ENCODE data around the gene CBL.

The CBL gene

GRCh38 chr11:119322921-119323531 lies 116.9 kb downstream of the CBL start:
- H3K4me2 ChIP-seq (ENCODE audit: low read length) = no peak overlapping the region
- H3K4me1 ChIP-seq (ENCODE audit: control insufficient read depth, insufficient read depth, low read length) = peaks cover 24% of the 10 kb centered on the region
- no peaks in the 10 kb centered on the region for H3K27me3 ChIP-seq (ENCODE audit: control insufficient read depth, insufficient read depth, low read length)
- no peak overlapping the region for H3K9ac ChIP-seq (ENCODE audit: low read depth, low read length)
- H3K4me3 ChIP-seq (ENCODE audit: low read length) = no peak overlapping the region
- no peaks in the 10 kb centered on the region for H3K9me3 ChIP-seq (replicated peaks; ENCODE audit: low read length)
- no peaks in the 10 kb centered on the region for H3K36me3 ChIP-seq (ENCODE audit: insufficient read depth, low read length)

DNA sequence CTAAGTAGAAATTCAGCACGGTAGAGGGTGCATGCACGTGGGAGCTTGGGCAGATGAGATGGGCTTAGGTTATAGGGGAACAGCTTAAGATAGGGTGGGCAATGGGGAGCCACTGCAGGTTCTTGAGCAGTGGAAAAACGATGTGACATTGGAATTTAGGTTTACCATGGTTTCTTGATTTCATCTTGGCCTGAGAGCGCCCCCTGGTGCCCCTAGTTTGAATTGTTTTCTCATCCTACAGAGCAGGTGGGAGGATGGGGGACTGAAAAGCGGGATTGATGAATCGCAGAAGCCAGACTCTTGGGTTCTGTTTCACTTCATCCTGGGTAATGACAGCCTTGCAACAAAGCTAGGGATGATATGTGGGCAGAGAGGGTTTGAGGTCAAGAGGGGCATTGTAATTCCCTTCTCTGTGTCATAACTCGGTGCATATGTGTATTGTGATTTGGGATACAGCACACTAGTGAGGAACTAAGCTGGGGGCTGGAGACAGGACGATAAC lies 117.4 kb downstream of the CBL start:
- H3K9ac ChIP-seq (ENCODE audit: low read depth, low read length) = no peak overlapping the region
- no peak overlapping the region for H3K4me2 ChIP-seq (ENCODE audit: low read length)
- no peaks in the 10 kb centered on the region for H3K27me3 ChIP-seq (ENCODE audit: control insufficient read depth, insufficient read depth, low read length)
- H3K36me3 ChIP-seq (ENCODE audit: insufficient read depth, low read length) = no peaks in the 10 kb centered on the region
- no peak overlapping the region for H3K4me3 ChIP-seq (ENCODE audit: low read length)
- H3K4me1 ChIP-seq (ENCODE audit: control insufficient read depth, insufficient read depth, low read length) = peaks cover 18% of the 10 kb centered on the region
- no peaks in the 10 kb centered on the region for H3K9me3 ChIP-seq (replicated peaks; ENCODE audit: low read length)

GRCh38 chr11:119324189-119324588 lies 118.0 kb downstream of the CBL start:
- Histone ChIP-seq H3K4me1 (ENCODE audit: control insufficient read depth, insufficient read depth, low read length) (peaks cover 12% of the 10 kb centered on the region), H3K9me3 (replicated peaks; ENCODE audit: low read length) (no peaks in the 10 kb centered on the region), H3K36me3 (ENCODE audit: insufficient read depth, low read length) (no peaks in the 10 kb centered on the region), H3K4me2 (ENCODE audit: low read length) (no peak overlapping the region), H3K4me3 (ENCODE audit: low read length) (no peak overlapping the region), H3K27me3 (ENCODE audit: control insufficient read depth, insufficient read depth, low read length) (no peaks in the 10 kb centered on the region), H3K9ac (ENCODE audit: low read depth, low read length) (no peak overlapping the region)

DNA sequence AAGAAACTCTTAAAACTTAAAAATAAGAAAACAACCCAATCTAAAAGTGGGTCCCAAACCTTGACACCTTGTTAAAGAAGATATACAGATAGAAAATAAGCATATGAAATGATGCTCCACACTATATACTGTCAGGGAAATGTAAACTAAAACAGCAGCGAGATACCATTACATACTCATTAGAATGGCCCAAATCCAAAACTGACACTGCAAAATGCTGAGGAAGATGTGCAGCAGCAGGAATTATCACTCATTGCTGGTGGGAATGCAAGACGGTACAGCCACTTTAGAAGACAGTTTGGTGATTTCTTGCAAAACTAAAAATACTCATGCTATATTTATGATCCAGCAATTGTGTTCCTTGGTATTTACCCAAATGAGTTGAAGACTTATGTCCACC lies 123.2 kb downstream of the CBL start:
- Histone ChIP-seq H3K4me3 (ENCODE audit: low read length) (no peak overlapping the region), H3K9ac (ENCODE audit: low read depth, low read length) (no peak overlapping the region)

GRCh38 chr11:119330237-119330636 lies 124.1 kb downstream of the CBL start:
- no peaks in the 10 kb centered on the region for H3K9me3 ChIP-seq (replicated peaks; ENCODE audit: low read length)
- no peak overlapping the region for H3K4me2 ChIP-seq (ENCODE audit: low read length)
- no peaks in the 10 kb centered on the region for H3K36me3 ChIP-seq (ENCODE audit: insufficient read depth, low read length)
- H3K4me1 ChIP-seq (ENCODE audit: control insufficient read depth, insufficient read depth, low read length) = peaks cover 4% of the 10 kb centered on the region
- no peak overlapping the region for H3K9ac ChIP-seq (ENCODE audit: low read depth, low read length)
- H3K27me3 ChIP-seq (ENCODE audit: control insufficient read depth, insufficient read depth, low read length) = peaks cover 11% of the 10 kb centered on the region
- no peak overlapping the region for H3K4me3 ChIP-seq (ENCODE audit: low read length)

More for the DNA sequence above, 123.2 kb downstream of the CBL start:
- Histone ChIP-seq H3K4me2 (ENCODE audit: low read length) (no peak overlapping the region), H3K4me1 (ENCODE audit: control insufficient read depth, insufficient read depth, low read length) (no peaks in the 10 kb centered on the region), H3K36me3 (ENCODE audit: insufficient read depth, low read length) (no peaks in the 10 kb centered on the region), H3K9me3 (replicated peaks; ENCODE audit: low read length) (no peaks in the 10 kb centered on the region), H3K27me3 (ENCODE audit: control insufficient read depth, insufficient read depth, low read length) (peaks cover 11% of the 10 kb centered on the region)

GRCh38 chr11:119332111-119332765 lies 126.1 kb downstream of the CBL start:
- H3K4me2 ChIP-seq (ENCODE audit: low read length) = no peak overlapping the region
- peaks cover 21% of the 10 kb centered on the region for H3K4me1 ChIP-seq (ENCODE audit: control insufficient read depth, insufficient read depth, low read length)
- no peaks in the 10 kb centered on the region for H3K36me3 ChIP-seq (ENCODE audit: insufficient read depth, low read length)
- H3K9me3 ChIP-seq (replicated peaks; ENCODE audit: low read length) = no peaks in the 10 kb centered on the region
- no peak overlapping the region for H3K9ac ChIP-seq (ENCODE audit: low read depth, low read length)
- no peak overlapping the region for H3K4me3 ChIP-seq (ENCODE audit: low read length)
- H3K27me3 ChIP-seq (ENCODE audit: control insufficient read depth, insufficient read depth, low read length) = peaks cover 11% of the 10 kb centered on the region

GRCh38 chr11:119334174-119334930 lies 128.2 kb downstream of the CBL start, which contains the start of gene RNF26:
TSS of gene RNF26 (plus strand) at chr11:119334527. CDS start at chr11:119335123, 596 bp downstream.
- Histone ChIP-seq H3K36me3 (ENCODE audit: insufficient read depth, low read length) (no peaks in the 10 kb centered on the region), H3K4me1 (ENCODE audit: control insufficient read depth, insufficient read depth, low read length) (peaks cover 41% of the 10 kb centered on the region), H3K4me2 (ENCODE audit: low read length) (peak within 1 kb of the TSS; percentile 95), H3K27me3 (ENCODE audit: control insufficient read depth, insufficient read depth, low read length) (peaks cover 10% of the 10 kb centered on the region), H3K9me3 (replicated peaks; ENCODE audit: low read length) (no peaks in the 10 kb centered on the region), H3K4me3 (ENCODE audit: low read length) (peak within 1 kb of the TSS; percentile 84), H3K9ac (ENCODE audit: low read depth, low read length) (peak within 1 kb of the TSS; percentile 87)

DNA sequence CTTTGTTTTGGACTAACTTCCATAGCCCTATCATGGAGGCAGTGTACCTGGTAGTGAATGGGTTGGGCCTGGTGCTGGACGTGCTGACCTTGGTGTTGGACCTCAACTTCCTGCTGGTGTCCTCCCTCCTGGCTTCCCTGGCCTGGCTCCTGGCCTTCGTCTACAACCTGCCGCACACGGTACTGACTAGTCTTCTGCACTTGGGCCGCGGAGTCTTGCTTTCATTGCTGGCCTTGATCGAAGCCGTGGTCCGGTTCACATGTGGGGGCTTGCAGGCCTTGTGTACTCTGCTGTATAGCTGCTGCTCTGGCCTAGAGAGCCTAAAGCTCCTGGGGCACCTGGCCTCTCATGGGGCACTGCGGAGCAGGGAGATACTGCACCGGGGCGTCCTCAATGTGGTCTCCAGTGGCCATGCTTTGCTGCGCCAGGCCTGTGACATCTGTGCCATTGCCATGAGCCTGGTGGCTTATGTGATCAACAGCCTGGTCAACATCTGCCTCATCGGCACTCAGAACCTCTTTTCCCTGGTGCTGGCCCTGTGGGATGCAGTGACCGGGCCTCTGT lies 129.0 kb downstream of the CBL start:
- Histone ChIP-seq H3K9ac (ENCODE audit: low read depth, low read length) (peak overlapping the region; percentile 87), H3K4me3 (ENCODE audit: low read length) (peak overlapping the region; percentile 84), H3K27me3 (ENCODE audit: control insufficient read depth, insufficient read depth, low read length) (peaks cover 1% of the 10 kb centered on the region), H3K9me3 (replicated peaks; ENCODE audit: low read length) (no peaks in the 10 kb centered on the region), H3K4me2 (ENCODE audit: low read length) (peak overlapping the region; percentile 95), H3K4me1 (ENCODE audit: control insufficient read depth, insufficient read depth, low read length) (peaks cover 49% of the 10 kb centered on the region), H3K36me3 (ENCODE audit: insufficient read depth, low read length) (no peaks in the 10 kb centered on the region)

DNA sequence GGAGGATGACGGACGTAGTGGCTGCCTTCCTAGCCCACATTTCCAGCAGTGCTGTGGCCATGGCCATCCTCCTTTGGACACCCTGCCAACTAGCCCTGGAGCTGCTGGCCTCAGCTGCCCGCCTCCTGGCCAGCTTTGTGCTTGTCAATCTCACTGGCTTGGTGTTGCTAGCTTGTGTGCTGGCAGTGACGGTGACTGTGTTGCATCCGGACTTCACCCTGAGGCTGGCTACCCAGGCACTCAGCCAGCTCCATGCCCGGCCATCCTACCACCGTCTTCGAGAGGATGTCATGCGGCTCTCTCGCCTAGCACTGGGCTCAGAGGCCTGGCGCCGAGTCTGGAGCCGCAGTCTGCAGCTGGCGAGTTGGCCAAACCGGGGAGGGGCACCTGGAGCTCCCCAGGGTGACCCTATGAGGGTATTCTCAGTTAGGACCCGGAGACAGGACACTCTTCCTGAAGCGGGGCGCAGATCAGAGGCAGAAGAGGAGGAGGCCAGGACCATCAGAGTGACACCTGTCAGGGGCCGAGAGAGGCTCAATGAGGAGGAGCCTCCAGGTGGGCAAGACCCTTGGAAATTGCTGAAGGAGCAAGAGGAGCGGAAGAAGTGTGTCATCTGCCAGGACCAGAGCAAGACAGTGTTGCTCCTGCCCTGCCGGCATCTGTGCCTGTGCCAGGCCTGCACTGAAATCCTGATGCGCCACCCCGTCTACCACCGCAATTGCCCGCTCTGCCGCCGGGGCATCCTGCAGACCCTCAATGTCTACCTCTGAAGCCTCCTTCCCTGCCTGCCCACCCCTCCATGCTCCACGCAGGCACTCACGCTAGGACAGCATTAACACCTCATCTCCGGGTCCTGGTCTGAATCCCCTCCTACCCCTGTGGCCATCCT lies 129.8 kb downstream of the CBL start:
- H3K4me2 ChIP-seq (ENCODE audit: low read length) = peak overlapping the region; percentile 95
- peak overlapping the region; percentile 84 for H3K4me3 ChIP-seq (ENCODE audit: low read length)
- peaks cover 52% of the 10 kb centered on the region for H3K4me1 ChIP-seq (ENCODE audit: control insufficient read depth, insufficient read depth, low read length)
- H3K9ac ChIP-seq (ENCODE audit: low read depth, low read length) = peak overlapping the region; percentile 87
- H3K9me3 ChIP-seq (replicated peaks; ENCODE audit: low read length) = no peaks in the 10 kb centered on the region
- H3K36me3 ChIP-seq (ENCODE audit: insufficient read depth, low read length) = no peaks in the 10 kb centered on the region
- peaks cover 3% of the 10 kb centered on the region for H3K27me3 ChIP-seq (ENCODE audit: control insufficient read depth, insufficient read depth, low read length)

GRCh38 chr11:119336744-119337469 lies 130.8 kb downstream of the CBL start:
- H3K9ac ChIP-seq (ENCODE audit: low read depth, low read length) = no peak overlapping the region
- no peaks in the 10 kb centered on the region for H3K9me3 ChIP-seq (replicated peaks; ENCODE audit: low read length)
- H3K4me1 ChIP-seq (ENCODE audit: control insufficient read depth, insufficient read depth, low read length) = peaks cover 54% of the 10 kb centered on the region
- peaks cover 13% of the 10 kb centered on the region for H3K27me3 ChIP-seq (ENCODE audit: control insufficient read depth, insufficient read depth, low read length)
- peak overlapping the region; percentile 37 for H3K4me3 ChIP-seq (ENCODE audit: low read length)
- no peaks in the 10 kb centered on the region for H3K36me3 ChIP-seq (ENCODE audit: insufficient read depth, low read length)
- H3K4me2 ChIP-seq (ENCODE audit: low read length) = peak overlapping the region; percentile 82

Measured in skeletal muscle satellite cell (primary cell).